ENCODE measurements around the gene TMEM150B.

GRCh38 chr19:55344444-55344843, 19.3 kb upstream of the TMEM150B start:
- no peak for TF ChIP-seq POLR2A (IDR thresholded peaks at IDR 0.05)
- TF ChIP-seq CTCF (IDR thresholded peaks at IDR 0.05) = no peak
